Kasumi-1 (cell line): ENCODE measurements around the gene STOX1.
A peak's percentile ranks its signal among the peaks of the same experiment; 100 is the strongest.
"Not testable (repeated sequence)": the region's sequence is repeated elsewhere in the genome, so short reads cannot be mapped to it uniquely, and the experiment has no call there.

Source experiments
- DNase-seq, 2 experiments: peaks; one replicate each; lab custom pipeline; 2025; lab: John Stamatoyannopoulos, UW

Gene STOX1, protein sequence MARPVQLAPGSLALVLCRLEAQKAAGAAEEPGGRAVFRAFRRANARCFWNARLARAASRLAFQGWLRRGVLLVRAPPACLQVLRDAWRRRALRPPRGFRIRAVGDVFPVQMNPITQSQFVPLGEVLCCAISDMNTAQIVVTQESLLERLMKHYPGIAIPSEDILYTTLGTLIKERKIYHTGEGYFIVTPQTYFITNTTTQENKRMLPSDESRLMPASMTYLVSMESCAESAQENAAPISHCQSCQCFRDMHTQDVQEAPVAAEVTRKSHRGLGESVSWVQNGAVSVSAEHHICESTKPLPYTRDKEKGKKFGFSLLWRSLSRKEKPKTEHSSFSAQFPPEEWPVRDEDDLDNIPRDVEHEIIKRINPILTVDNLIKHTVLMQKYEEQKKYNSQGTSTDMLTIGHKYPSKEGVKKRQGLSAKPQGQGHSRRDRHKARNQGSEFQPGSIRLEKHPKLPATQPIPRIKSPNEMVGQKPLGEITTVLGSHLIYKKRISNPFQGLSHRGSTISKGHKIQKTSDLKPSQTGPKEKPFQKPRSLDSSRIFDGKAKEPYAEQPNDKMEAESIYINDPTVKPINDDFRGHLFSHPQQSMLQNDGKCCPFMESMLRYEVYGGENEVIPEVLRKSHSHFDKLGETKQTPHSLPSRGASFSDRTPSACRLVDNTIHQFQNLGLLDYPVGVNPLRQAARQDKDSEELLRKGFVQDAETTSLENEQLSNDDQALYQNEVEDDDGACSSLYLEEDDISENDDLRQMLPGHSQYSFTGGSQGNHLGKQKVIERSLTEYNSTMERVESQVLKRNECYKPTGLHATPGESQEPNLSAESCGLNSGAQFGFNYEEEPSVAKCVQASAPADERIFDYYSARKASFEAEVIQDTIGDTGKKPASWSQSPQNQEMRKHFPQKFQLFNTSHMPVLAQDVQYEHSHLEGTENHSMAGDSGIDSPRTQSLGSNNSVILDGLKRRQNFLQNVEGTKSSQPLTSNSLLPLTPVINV

DNA sequence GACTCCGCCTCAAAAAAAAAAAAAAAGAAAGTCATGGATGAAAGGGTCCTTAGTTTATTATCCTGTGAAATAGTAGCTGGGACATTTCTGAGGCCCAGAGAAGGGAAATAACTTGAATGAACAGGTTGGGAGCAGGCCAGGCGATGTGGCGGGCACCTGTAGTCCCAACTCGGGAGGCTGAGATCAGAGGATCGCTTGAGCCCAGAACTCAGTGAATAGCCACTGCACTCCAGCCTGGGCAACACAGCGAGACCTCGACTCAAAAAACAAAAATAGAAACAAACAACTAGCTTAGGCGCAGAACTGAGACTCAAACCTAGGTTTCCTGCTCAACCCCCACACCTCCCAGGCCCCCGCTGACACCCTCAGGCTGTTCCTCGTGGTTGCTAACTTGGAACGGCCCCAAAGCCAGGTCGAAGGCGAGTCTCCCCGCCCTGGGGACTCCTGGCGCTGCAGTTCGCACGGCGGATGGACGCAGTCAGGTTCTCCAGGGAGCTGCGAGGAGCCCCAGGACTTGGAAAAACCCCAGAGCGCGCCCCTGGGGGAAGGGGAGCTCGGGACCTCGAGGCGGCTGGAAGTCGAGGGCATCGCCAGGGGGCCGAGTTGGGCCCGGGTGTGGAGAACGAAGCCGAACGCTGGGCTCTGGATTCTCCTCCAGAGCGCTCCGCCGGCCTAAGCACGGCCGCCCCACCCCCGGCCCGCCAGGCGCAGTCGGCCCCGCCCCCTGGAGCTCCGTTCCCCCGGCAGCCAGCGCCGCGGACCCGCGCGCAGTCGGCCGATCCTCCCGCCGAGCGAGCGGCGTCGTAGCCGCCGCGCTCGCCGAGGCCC lies at the start of gene STOX1:
TSS of gene STOX1 (plus strand) at position 768 of the 828 bp plus-strand sequence. CDS start 93 bp downstream, outside the sequence.
- DNase-seq = peak; percentile 77 to 83

DNA sequence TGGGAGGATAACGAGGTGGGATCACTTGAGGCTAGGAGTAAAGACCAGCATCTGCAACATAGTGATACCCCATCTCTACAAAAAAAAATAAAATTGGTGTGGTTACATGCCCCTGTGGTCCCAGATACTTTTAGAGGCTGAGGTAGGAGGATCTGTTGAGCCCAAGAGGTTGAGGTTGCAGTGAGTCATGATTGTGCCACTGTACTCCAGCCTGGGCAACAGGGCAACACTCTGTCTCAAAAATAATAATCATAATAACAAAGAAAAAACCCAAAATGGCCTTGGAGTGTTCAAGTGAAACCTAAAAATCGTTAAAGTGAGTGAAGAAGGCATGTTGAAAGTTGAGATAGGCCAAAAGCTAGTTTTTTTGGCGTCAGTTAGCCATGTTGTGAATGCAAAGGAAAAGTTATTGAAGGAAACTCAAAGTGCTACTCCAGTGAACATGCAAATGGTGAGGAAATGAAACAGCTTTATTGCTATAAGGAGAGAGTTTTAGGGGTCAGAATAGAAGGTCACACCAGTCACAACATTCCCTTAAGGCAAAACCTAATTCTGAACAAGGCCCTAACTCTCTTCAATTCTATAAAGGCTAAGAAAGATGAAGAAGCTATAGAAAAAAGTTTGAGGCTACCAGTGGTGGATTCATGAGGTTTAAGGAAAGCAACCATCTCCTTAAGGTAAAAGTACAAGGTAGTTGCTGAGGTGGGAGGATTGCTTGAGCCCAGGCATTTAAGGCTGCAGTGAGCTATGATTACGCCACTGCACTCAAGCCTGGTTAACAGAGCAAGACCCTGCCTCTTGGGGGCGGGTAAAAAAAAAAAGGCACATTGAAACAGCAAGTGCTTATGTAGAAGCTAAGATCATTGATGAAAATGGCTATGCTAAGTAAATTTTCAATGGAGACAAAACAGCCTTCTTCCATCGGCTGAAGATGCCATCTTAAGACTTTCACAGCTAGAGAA lies 45.4 kb upstream of the STOX1 start:
- no peak for DNase-seq

GRCh38 chr10:68784476-68784875 lies 42.9 kb upstream of the STOX1 start:
- DNase-seq = no peak

DNA sequence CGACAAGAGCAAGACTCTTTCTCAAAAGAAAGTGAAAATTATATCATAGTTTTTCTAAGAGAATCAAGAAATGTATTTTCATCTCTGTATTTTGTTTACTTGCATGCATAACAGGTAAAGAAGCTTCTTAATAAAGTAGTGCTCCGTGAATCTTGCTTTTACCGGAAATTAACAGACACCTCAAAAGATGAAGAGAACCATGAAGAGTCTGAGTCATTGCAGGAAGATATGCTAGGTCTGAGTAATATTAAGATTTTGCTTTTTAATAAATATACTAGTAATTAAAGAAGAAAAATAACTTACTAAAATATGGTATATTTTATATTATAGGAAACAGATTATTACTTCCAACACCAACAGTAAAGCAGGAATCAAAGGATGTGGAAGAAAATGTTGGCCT lies 39.5 kb upstream of the STOX1 start:
- DNase-seq = no peak

DNA sequence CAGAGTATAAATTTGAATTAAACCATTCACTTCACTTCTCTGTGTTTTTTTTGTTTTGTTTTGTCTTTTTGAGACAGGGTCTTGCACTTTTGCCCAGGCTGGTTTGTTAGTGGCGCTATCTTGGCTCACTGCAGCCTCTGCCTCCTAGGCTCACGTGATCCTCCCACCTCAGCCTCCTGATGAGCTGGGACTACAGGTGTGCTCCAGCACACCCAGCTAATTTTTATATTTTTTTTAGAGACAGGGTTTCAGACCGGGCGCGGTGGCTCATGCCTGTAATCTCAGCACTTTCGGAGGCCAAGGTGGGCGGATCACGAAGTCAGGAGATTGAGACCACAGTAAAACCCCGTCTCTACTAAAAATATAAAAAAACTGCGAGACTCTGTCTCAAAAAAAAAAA lies 36.9 kb upstream of the STOX1 start:
- DNase-seq = no peak

DNA sequence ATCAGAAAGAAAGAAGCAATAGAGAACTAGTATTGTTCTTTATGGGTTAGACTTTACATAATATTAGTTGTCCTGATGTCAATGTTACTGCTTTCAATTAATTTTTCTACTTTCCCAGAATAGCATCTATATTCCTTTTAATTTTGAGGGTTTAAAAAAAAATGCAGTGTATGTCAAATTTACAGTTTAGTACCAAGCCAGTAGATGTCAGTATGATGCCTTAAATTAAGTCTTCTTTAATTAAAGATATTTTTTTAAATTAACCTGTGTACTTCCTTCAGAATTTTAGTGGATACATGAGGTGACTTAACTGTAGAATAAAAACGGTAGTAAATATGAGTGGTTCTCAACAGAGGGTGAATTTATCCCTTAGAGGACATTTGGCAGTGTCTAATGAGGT lies 35.2 kb upstream of the STOX1 start:
- peak; percentile 13 to 52 for DNase-seq

DNA sequence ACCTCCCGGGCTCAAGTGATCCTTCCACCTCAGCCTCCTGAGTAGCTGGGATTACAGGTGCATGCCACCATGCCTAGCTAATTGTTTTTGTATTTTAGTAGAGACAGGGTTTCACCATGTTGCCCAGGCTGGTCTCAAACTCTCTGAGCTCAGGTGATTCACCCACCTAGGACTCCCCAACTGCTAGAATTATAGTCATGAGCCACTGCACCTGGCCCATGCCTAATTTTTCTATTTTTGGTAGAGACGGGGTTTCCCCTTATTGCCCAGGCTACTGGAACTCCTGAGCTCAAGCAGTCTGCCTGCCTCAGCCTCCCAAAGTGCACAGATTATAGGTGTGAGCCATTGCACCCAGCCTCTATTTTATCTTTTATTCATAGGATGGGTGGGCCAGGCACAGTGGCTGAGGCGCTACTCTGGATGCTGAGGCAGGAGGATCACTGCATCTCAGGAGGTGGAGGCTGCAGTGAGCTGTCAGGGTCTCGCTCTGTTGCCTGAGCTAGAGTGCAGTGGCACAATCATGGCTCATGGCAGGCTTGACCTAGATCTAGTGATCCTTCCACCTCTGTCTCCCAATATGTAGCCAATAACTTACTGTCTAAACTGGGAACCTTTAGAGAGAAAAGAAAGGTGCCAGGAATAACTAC lies 31.3 kb upstream of the STOX1 start:
- no peak for DNase-seq

- no peak for DNase-seq
Observed at GRCh38 chr10:68796605-68797004, 30.7 kb upstream of the STOX1 start.

GRCh38 chr10:68800211-68800610 lies 27.1 kb upstream of the STOX1 start:
- no peak for DNase-seq

DNA sequence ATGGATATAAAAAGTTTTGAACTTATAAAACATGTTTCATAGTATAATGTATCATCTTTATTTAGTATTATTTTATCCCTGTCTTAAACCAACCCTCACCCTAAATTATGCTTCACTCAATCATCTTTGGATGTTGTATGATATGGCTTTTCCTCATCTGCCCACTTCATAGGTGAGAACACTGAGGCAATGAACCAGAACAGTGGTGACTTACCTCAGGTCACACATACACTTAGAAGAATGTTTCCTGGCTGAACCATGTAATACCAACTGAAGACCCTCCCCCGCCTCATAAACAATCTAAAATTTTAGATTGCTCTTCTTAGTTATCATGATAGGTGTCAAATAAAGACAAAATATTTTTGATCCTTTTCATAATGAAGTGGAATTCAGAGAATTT lies 22.6 kb upstream of the STOX1 start:
- no peak for DNase-seq

DNA sequence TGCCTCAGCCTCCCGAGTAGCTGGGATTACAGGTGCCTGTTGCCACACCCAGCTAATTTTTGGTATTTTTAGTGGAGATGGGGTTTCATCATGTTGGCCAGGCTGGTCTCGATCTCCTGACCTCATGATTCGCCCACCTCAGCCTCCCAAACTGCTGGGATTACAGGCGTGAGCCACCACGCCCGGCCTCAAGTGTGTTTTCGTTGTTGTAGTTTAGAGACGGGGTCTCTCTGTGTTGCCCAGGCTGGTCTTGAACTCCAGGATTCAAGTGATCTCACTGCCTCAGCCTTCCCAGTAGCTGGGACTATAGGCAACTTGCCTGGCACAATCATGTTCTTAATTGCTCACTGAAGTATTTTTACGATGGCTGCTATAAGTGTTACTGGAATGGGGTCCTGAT lies 16.5 kb upstream of the STOX1 start:
- not testable (repeated sequence) for DNase-seq

DNA sequence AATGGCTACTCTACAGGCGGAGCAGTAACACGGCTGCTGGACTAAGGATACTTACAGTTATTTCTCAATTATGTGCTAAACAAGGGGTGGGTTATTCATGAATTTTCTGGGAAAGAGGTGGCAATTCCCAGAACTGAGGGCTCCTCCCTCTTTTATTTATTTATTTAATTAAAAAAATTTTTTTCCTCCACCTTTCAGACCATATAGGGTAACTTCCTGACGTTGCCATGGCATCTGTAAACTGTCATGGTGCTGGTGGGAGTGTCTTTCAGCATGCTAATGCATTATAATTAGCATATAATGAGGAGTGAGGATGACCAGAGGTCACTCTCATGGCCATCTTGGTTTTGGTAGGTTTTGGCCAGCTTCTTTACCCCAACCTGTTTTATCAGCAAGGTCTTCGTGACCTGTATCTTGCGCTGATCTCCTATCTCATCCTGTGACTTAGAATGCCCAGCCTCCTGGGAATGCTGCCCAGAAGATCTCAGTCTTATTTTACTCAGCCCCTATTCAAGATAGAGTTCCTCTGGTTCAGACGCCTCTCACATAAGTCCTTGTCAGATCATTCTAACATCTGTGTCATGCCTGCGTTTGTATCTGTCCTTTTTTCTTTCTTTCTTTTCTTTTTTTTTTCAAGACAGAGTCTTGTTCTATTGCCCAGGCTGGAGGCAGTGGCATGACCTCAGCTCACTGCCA lies 15.9 kb upstream of the STOX1 start:
- no peak for DNase-seq

DNA sequence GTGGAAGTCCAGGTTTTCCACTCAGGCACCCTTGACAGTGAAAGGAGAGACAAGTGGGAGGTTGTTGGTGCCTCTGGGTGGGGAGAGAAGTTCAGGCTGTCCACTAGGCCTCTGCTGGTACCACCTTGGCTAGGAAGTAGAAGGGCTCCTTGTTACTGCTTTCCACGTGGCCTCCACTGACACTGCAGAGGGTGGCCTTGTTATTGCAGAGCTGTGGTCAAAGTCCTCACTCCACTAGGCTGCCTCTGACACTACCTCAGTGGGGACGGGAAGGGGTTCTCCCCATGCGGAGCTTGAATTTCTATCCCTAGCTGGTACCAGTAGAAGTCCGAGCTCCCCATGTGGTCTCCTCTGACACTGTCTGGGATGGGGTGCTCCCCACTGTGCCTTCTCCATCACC lies 14.9 kb upstream of the STOX1 start:
- no peak for DNase-seq

DNA sequence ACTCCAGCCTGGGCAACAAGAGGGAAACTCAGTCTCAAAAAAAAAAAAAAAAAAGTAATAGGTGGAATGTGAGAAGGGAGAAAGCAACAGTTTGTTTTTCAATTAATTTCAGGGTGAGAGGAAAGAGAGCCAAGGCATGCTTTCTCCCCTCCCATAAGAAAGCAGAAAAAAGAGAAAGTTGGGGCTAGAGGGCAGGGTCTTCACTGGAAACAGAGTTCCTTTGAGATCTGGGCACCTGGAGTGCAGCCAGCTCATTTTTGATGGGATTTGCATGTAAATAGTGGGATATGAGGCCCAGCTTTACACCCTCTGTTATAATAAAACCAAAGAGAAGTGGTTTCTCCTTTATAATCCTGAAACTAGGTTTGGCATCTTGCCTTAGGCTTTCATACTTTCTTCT lies 13.8 kb upstream of the STOX1 start:
- DNase-seq = no peak

GRCh38 chr10:68816796-68817412 lies 10.4 kb upstream of the STOX1 start:
- DNase-seq = no peak

DNA sequence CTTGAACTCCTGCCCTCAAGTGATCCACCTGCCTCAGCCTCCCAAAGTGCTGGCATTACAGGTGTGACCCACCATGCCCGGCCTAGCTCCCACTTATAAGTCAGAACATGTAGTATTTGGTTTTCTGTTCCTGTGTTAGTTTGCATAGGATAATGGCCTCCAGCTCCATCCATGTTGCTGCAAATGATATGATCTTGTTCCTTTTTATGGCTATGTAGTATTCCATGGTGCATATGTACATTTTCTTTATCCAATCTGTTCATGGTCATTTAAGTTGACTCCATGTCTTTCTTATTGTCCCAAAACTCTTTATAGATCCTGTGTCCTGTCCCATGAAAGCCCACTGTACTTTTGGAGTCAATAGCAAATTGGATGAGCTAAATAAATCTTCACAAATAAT lies 7.0 kb upstream of the STOX1 start:
- DNase-seq = not testable (repeated sequence)

- not testable (repeated sequence) for DNase-seq
Observed at GRCh38 chr10:68822626-68823025, 4.7 kb upstream of the STOX1 start.

DNA sequence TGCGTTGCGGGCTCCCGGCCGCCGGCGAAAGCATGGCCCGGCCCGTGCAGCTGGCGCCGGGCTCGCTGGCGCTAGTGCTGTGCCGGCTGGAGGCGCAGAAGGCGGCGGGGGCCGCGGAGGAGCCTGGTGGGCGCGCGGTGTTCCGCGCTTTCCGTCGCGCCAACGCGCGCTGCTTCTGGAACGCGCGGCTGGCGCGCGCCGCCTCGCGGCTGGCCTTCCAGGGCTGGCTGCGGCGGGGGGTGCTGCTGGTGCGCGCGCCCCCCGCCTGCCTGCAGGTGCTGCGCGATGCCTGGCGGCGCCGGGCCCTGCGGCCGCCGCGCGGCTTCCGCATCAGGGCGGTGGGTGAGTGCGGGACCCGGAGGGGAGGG lies 245 bp downstream of the STOX1 start:
- DNase-seq = not testable (repeated sequence)

DNA sequence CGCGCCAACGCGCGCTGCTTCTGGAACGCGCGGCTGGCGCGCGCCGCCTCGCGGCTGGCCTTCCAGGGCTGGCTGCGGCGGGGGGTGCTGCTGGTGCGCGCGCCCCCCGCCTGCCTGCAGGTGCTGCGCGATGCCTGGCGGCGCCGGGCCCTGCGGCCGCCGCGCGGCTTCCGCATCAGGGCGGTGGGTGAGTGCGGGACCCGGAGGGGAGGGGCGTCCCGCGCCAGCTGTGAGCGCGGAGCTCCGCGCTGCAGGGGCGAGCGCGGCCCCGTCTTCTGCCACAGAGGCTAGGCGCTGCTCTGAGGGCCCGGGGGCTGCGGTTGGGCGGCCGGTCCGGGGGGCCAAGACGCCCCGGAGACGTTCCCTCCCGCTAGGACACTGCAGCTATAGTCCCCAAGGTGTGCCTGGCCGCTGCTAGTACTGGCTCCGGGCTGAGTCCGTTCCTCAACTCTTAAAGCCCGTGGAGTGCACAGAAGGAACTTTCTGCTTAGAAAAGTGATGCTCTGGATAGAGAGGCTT lies 811 bp downstream of the STOX1 start:
- peak in 1 of 2 experiments; percentile 35 for DNase-seq
